Fibroblast of skin of left biceps (primary cell): ENCODE measurements around the gene PMVK.
"Not testable (repeated sequence)": the region's sequence is repeated elsewhere in the genome, so short reads cannot be mapped to it uniquely, and the experiment has no call there.

ENCODE experiments used
- DNase-seq, 2 experiments: peaks; one replicate each; pipeline ENCODE4 v3.0.0-alpha.2; 2013; ENCODE audit warnings: low read depth in 2 of 2

The PMVK gene

GRCh38 chr1:154936555-154937084, at the start of gene PMVK:
Gene PMVK (minus strand): TSS chr1:154936719. CDS start chr1:154936685, 34 bp downstream.
- DNase-seq = peak; percentile 89 to 91

GRCh38 chr1:154983776-154984466, 47.4 kb upstream of the PMVK start:
- no peak for DNase-seq

- DNase-seq = peak; percentile 100
Observed at GRCh38 chr1:154982897-154983648, 46.6 kb upstream of the PMVK start, which contains the start of gene FLAD1. Gene FLAD1 (plus strand): TSS chr1:154983344. CDS start chr1:154983695, 351 bp downstream.

- no peak for DNase-seq
Observed at GRCh38 chr1:154982341-154982740, 45.8 kb upstream of the PMVK start.

GRCh38 chr1:154978360-154978759, 41.8 kb upstream of the PMVK start:
- no peak for DNase-seq

GRCh38 chr1:154977762-154978161, 41.2 kb upstream of the PMVK start:
- not testable (repeated sequence) for DNase-seq

GRCh38 chr1:154975409-154976059, 39.0 kb upstream of the PMVK start:
- no peak for DNase-seq

GRCh38 chr1:154974808-154975408, 38.4 kb upstream of the PMVK start:
- peak; percentile 88 to 89 for DNase-seq

GRCh38 chr1:154974102-154974807, 37.7 kb upstream of the PMVK start, which contains the start of gene CKS1B:
Gene CKS1B (plus strand): TSS chr1:154974681. CDS start chr1:154974746, 65 bp downstream.
- peak; percentile 100 for DNase-seq

- peak; percentile 87 for DNase-seq
Observed at GRCh38 chr1:154973344-154974101, 37.0 kb upstream of the PMVK start.

GRCh38 chr1:154972517-154973343, 36.2 kb upstream of the PMVK start:
- peak; percentile 87 for DNase-seq

- no peak for DNase-seq
Observed at GRCh38 chr1:154972213-154972516, 35.6 kb upstream of the PMVK start.

GRCh38 chr1:154971341-154971998, 35.0 kb upstream of the PMVK start:
- no peak for DNase-seq

GRCh38 chr1:154970631-154971340, 34.3 kb upstream of the PMVK start, which contains the start of gene SHC1:
Gene SHC1 (minus strand): TSS chr1:154970747. CDS start chr1:154970526, 221 bp downstream.
- peak; percentile 80 to 84 for DNase-seq

- DNase-seq = no peak
Observed at GRCh38 chr1:154969860-154970452, 33.4 kb upstream of the PMVK start.

- DNase-seq = no peak
Observed at GRCh38 chr1:154969246-154969645, 32.7 kb upstream of the PMVK start.

- no peak for DNase-seq
Observed at GRCh38 chr1:154968731-154969130, 32.2 kb upstream of the PMVK start.
